Rectal smooth muscle tissue (tissue), 1 donor: Measurements from ENCODE around the gene TRABD.
A peak's percentile ranks its signal among the peaks of the same experiment; 100 is the strongest.

Experiments
- H3K27ac ChIP-seq: one replicate; pipeline ENCODE4 v1.7.0; 2013; ENCODE audit warnings: low read depth, low read length, inconsistent platforms
- H3K27me3 ChIP-seq: one replicate; pipeline ENCODE4 v1.7.0; 2013; ENCODE audit warnings: low read length; ENCODE audit not compliant: control insufficient read depth, insufficient read depth
- H3K36me3 ChIP-seq: one replicate; pipeline ENCODE4 v1.7.0; 2013; ENCODE audit warnings: low read length; ENCODE audit not compliant: control insufficient read depth, insufficient read depth
- H3K4me1 ChIP-seq: one replicate; pipeline ENCODE4 v1.7.0; 2013; ENCODE audit warnings: low read length; ENCODE audit not compliant: control insufficient read depth, insufficient read depth
- H3K4me3 ChIP-seq: one replicate; pipeline ENCODE4 v1.7.0; 2013; ENCODE audit warnings: low read length
- H3K9ac ChIP-seq: one replicate; pipeline ENCODE4 v1.7.0; 2013; ENCODE audit warnings: low read length

TRABD gene

DNA sequence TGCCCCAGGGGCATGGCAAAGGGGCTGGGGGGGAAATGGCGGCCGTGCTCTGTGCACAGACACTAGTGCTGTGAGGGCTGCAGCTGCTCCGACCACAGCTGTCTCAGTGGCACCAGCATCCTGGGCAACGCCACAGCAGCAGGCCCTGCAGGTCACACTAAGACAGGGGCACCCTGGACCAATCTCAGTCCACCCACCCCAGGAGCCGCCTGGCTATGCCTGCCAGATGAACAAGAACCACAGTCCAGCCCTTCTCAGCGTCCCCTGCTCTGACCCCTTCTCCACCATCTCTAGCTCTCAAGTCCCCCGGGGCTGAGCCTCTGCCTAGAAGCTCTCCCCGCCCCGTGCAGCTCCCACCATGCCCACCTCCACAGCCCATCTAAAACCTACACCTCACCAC lies 42.7 kb downstream of the TRABD start:
- H3K36me3 ChIP-seq, result peaks cover 20% of the 10 kb centered on the region
- H3K27ac ChIP-seq, result no peak overlapping the region
- no peak overlapping the region for H3K4me3 ChIP-seq
- no peak overlapping the region for H3K9ac ChIP-seq
- no peaks in the 10 kb centered on the region for H3K27me3 ChIP-seq
- no peaks in the 10 kb centered on the region for H3K4me1 ChIP-seq

DNA sequence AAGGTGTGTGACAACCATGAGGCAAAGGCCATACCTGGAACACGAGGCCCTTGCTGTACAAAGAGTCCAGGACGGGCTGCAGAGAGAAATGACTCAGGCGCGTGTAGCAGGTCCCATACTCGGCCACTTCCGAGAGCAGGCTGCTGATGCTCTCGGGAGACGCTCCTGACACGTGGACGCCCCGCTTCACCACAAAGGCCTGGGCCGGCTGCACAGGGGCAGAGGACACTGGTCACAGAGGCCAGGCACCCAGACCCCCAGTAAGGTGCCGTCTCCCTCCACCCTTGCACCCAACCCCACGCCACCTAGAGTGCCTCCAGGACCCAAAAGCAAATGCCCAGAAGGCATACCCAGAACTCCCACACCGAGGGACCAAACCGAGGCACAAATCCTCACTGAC lies 43.7 kb downstream of the TRABD start:
- Histone ChIP-seq H3K27me3 (no peaks in the 10 kb centered on the region), H3K4me3 (no peak overlapping the region), H3K36me3 (peaks cover 18% of the 10 kb centered on the region), H3K9ac (no peak overlapping the region), H3K4me1 (no peaks in the 10 kb centered on the region), H3K27ac (no peak overlapping the region)

DNA sequence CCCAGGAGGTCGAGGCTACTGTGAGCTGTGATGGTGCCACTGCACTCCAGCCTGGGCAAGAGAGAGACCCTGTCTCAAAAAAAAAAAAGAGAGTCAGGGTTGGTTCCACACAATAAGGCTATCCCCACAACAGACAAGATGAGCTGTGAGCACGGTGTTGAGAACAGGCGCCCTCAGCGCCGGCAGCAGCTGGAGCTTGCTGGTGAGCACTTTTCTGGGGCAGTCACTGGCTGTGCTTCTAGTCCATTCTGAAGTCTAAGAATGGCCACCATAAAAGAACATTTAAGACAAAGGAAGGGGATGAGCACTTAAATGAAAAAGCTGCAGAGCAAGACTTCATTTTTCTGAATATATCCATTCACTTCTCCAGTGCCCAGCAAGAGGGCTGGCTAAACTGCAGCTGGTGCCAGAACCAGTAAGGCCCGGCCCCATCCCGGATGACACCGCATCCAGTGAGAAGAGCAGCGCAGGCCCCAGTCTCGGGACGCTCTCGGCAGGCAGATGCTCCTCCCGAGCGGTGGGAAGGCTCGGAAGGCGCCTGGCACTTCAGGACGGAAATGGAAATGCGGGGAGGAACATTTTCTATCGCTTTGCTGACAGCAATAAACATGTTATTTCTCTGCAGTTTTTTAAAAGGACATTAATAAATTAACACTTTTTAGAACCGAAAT lies 46.9 kb downstream of the TRABD start:
- H3K4me3 ChIP-seq, result no peak overlapping the region
- no peaks in the 10 kb centered on the region for H3K27me3 ChIP-seq
- no peak overlapping the region for H3K9ac ChIP-seq
- H3K27ac ChIP-seq, result no peak overlapping the region
- peaks cover 8% of the 10 kb centered on the region for H3K36me3 ChIP-seq
- no peaks in the 10 kb centered on the region for H3K4me1 ChIP-seq

DNA sequence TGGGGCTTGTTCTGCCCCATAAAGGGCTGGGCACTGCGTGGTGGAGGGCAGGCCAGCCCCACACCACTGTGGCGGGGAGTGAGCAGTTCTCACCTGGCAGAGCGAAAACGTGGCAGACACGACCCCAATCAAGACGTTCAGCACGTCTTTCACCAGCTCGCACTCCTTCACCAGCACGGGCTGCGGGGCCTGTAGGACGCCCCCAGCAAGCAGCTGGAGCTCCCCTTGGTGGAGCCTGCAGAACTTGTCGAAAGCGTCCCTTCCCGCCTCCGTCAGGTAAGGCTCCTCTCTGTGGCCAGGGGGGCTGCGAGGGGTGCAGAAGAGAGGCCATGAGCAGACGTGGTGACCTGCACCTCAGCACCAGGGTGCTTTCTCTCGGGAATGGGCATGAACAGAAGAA lies 47.5 kb downstream of the TRABD start:
- no peaks in the 10 kb centered on the region for H3K27me3 ChIP-seq
- no peak overlapping the region for H3K4me3 ChIP-seq
- H3K9ac ChIP-seq, result no peak overlapping the region
- H3K4me1 ChIP-seq, result no peaks in the 10 kb centered on the region
- H3K36me3 ChIP-seq, result peaks cover 8% of the 10 kb centered on the region
- H3K27ac ChIP-seq, result no peak overlapping the region

DNA sequence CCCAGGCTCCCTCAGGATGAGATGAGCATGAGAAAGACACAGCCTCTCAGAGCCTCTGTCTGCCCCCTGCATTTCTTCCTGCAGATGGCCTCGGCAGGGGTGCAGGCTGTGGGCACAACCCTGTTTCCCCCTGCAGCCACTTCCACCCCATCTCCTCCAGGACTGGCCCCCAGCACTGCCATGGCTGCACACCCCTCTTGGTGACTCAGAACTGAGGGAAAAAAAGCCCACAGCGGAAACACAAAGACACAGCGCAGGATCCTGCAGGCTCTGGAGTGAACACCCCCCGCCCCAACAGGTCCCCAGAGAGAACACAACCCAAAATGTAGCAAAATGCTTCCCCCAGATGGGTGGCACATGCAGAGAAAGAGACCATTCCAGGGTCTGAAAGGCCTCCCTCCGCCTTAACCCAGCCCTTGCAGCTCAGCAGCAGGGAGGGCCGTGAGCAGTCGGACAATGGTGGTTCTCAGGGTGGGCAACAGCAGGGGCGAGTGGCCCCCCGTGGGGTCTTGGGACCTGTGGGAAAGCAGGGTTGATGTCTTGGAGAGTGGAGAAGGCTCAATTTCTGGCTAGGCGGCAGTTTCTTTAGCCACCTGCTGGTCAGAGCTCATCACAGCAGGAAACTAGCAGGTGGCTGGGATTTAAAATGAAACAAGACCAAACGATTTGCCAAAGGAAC lies 51.2 kb downstream of the TRABD start:
- no peak overlapping the region for H3K27ac ChIP-seq
- H3K36me3 ChIP-seq, result peaks cover 15% of the 10 kb centered on the region
- H3K27me3 ChIP-seq, result no peaks in the 10 kb centered on the region
- H3K9ac ChIP-seq, result no peak overlapping the region
- no peak overlapping the region for H3K4me3 ChIP-seq
- H3K4me1 ChIP-seq, result no peaks in the 10 kb centered on the region

DNA sequence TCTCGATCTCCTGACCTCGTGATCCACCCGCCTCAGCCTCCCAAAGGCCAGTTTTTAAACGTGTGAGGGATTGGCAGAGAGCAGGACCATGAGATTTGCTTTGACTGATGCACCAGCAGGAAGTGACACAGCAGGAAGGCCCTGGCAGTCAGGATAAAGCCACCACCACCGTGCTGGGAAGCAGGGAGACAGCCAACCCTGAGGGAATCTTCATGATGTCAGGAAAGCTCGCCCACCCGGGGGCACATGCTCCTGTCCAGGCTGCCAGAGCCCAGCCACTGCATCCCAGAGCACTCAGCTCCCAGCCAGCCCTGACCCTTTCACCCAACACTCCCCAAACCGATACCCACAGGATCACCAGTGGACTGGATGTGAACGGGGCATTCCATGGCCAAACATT lies 53.0 kb downstream of the TRABD start:
- Histone ChIP-seq H3K27me3 (no peaks in the 10 kb centered on the region), H3K4me1 (no peaks in the 10 kb centered on the region), H3K4me3 (no peak overlapping the region), H3K27ac (no peak overlapping the region), H3K36me3 (peaks cover 10% of the 10 kb centered on the region), H3K9ac (no peak overlapping the region)

DNA sequence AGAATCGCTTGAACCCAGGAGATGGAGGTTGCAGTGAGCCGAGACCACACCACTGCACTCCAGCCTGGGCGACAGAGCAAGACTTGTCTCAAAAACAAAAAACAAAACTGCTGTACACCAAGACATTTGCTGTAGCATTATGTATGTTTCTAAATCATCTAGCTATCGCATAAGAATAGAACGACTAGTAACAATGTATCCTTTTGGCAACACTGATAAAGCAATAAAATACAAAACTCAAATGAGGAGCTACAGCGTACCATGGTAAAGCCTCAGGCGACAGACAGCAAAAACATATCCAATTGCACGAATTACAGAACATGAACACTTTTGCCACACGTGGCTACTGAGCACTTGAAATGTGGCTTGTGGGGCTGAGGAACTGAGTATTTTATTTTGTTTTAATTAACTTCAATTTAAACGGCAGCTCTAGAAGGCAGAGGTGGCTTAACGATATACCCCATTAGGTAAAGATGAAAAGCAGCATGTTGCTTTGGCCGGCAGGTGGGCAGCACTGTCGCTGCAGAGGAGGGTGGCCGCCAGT lies 56.8 kb downstream of the TRABD start:
- peaks cover 16% of the 10 kb centered on the region for H3K36me3 ChIP-seq
- no peak overlapping the region for H3K9ac ChIP-seq
- no peaks in the 10 kb centered on the region for H3K27me3 ChIP-seq
- peak overlapping the region; percentile 51 for H3K4me3 ChIP-seq
- peaks cover 3% of the 10 kb centered on the region for H3K4me1 ChIP-seq
- H3K27ac ChIP-seq, result no peak overlapping the region

- H3K4me1 ChIP-seq, result peaks cover 3% of the 10 kb centered on the region
- H3K4me3 ChIP-seq, result peak overlapping the region; percentile 82
- peak overlapping the region; percentile 50 for H3K9ac ChIP-seq
- H3K27ac ChIP-seq, result peak overlapping the region; percentile 91
- peaks cover 21% of the 10 kb centered on the region for H3K36me3 ChIP-seq
- H3K27me3 ChIP-seq, result no peaks in the 10 kb centered on the region
Measured at GRCh38 chr22:50243685-50244419, 58.1 kb downstream of the TRABD start.

DNA sequence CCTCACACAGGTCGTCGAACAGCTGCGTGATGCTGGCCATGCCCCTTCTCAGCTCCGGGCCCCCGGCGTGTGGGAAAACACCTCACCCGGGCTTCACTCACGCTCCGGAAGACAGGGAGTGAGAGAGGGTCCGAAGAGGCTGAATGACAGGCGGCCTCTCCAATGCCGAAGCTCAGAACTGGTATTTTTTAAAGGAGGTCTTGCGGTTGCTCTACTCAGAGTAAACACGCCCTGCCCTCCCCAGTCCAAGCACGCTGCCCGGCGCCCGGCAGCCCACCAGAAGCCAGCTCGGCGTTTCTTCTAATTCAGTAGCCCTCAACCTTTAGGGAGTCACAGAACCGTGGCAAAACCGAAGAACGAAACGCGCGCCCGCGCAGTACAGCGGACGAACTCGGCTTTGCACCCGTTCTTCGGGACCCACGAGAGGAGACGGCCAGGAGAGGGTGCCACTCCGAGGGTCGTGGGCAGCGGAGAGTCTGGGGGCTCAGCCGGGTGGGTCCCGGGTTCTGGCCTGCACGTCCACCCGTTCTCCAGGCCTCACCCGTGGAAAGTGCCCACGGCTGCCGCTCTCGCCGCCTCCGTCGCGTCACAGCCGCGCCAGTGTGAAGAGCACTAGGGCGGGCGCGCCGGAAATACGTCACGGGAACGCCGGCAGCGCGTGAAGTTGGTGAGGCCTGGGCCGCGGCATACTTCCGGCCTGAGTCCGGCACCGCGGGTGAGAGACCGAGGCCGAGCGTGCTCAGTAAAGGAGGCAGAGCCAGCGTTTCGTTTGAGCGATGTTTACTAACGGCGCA lies 58.9 kb downstream of the TRABD start, which contains the start of gene TUBGCP6:
TSS of gene TUBGCP6 (minus strand) at position 604 of the 794 bp plus-strand sequence. CDS start at position 40, 564 bp downstream.
- Histone ChIP-seq H3K9ac (peak within 1 kb of the TSS; percentile 50), H3K4me3 (peak within 1 kb of the TSS; percentile 82), H3K36me3 (peaks cover 21% of the 10 kb centered on the region), H3K27ac (peak within 1 kb of the TSS; percentile 91), H3K27me3 (no peaks in the 10 kb centered on the region), H3K4me1 (peaks cover 3% of the 10 kb centered on the region)

DNA sequence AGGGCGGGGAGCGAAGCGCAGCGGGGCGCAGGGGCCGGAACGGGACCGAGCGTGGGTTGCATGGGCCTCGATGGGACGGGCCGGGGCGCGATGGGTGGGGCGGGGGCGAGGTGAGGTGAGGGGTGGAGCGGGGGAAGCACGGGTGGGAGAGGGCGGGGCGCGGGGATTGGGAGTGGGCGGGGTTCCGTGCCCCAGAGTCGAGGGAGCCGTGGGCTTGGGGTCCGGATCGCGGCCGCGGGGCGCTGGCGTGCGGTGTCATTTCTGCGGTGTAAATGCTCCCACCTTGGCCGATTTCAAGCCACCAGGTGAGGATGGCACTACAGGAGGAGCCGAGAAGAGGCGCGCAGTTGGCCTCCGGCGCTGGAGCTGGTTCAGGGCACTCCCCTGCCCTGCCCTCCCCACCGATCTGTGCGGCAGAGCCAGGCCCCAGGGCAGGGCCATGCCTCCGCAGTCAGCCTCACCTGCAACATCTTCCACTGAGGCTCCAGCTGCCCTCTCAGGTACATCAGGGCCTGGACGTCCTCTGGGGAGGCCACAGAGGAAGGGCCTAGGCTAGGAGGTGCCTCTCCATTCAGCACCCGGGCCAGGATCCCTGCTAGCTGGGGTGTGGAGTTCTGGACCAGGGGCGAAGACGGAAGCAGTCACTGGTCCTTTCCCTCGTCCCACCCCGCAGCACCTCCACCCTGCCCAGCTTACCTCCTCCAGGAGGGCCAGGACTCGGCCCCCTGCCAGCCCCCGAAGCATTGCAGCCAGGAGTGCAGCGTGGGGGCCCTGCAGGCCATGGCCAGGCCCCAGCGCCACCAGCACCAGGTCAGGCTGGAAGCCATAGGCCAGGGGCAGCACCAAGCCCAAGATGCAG lies 59.7 kb downstream of the TRABD start:
- H3K27me3 ChIP-seq, result no peaks in the 10 kb centered on the region
- H3K36me3 ChIP-seq, result peaks cover 15% of the 10 kb centered on the region
- H3K4me3 ChIP-seq, result peak overlapping the region; percentile 82
- H3K9ac ChIP-seq, result peak overlapping the region; percentile 50
- peaks cover 11% of the 10 kb centered on the region for H3K4me1 ChIP-seq
- H3K27ac ChIP-seq, result peak overlapping the region; percentile 91
